Stimulated activated naive CD8-positive, alpha-beta T cell treated with anti-CD3 and anti-CD28 coated beads, Interleukin-15, amount 100 ng/mL, for 72 hours (primary cell): Measurements from ENCODE around the gene ZBTB25.
A peak's percentile ranks its signal among the peaks of the same experiment; 100 is the strongest.

Experiments
- ATAC-seq: fragments of 150-1000 bp; cut with Tn5 transposase; 2 replicates; pipeline ENCODE4 v1.10.0; 2021; ENCODE audit warnings: mild to moderate bottlenecking, moderate library complexity
- DNase-seq, 2 donors: peaks; one replicate each; pipeline ENCODE4 v3.0.0; 2021 to 2022
- H3K27ac Mint-ChIP-seq, 2 donors: one replicate each; pipeline ENCODE4 v1.8.0; 2022; ENCODE audit warnings: mild to moderate bottlenecking in 2 of 2, mixed read lengths in 2 of 2, moderate library complexity in 2 of 2
- H3K27me3 Mint-ChIP-seq: one replicate; pipeline ENCODE4 v1.8.0; 2022; ENCODE audit warnings: mixed read lengths
- H3K4me1 Mint-ChIP-seq: one replicate; pipeline ENCODE4 v1.8.0; 2022; ENCODE audit warnings: mild to moderate bottlenecking, mixed read lengths
- H3K4me3 Mint-ChIP-seq, 2 donors: one replicate each; pipeline ENCODE4 v1.8.0; 2022; ENCODE audit warnings: mild to moderate bottlenecking in 2 of 2, mixed read lengths in 2 of 2, moderate library complexity in 1 of 2
- H3K9me3 Mint-ChIP-seq, 2 donors: one replicate each; pipeline ENCODE4 v1.8.0; 2022; ENCODE audit warnings: mixed read lengths in 2 of 2

The ZBTB25 gene

DNA sequence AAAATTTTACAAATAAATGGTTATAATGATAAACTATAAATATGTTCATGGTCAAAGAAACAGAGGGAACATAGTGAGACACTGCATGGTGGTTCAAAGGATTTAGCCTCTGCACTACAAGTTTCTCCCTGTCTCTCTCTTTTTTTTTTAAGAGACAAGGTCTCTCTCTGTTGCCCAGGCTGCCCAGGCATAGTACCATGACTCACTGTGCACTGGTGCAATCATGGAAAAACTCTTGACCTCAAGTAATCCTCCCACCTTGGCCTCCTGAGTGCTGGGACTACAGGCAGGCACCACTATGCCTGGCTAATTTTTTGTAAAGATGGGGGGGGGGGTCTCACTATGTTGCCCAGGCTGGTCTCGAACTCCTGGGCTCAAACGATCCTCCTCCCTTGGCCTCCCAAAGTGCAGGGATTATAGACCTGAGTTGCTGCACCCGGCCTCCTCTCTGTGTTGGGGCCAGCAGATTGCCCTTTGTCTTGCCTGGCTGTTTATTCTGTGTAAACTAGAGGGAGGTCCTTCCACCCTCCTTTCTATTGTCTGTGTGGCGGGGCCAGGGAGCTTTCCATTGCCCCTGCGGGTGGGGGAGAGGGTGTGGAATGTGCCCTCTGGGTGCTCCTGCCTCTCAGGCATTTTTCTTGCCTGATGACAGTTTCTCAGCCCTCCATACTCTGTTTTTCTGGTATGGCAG is 93.4 kb downstream of the ZBTB25 start:
- no peak for DNase-seq
- no peak for ATAC-seq
- no peak overlapping the region for H3K4me3 Mint-ChIP-seq

DNA sequence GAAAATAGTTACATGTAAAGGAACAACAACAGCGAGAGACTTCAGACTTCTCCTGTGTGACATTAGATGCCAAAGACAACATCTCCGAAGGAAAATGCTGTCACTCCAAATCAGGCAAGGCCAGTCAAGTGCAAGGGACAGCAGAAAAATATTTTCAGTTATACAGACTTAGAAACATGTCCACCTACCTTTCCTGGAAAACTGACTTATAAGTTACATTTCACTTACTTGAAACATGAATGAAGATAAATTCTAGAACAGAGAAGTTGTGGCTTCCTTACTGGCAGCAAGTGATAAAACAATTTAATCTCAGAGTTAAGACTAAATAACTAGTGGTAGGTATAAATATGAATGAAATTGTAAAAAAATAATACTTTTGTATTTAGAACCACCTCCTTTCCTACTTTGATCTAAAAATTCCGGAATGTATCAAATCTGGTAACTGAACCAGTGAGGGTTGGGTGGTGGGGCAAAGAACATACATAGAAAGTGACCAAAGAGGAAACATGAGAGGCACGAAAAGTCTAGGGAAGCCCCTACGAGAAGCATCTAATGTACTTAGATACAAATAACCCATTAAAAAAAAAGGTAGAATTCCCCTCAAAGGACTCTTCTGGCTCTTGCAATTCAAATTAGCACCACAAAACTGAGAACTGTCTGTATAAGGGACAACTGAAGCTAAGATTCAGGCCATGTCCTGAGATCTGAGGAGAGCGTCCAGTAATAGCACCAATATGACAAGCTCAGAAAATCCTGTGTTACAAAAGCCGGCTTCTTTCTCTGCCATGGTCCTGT is 94.3 kb downstream of the ZBTB25 start:
- no peaks in the 10 kb centered on the region for H3K9me3 Mint-ChIP-seq
- peaks cover 39% of the 10 kb centered on the region for H3K4me1 Mint-ChIP-seq
- peak overlapping the region; percentile 7 to 10 for H3K27ac Mint-ChIP-seq
- H3K4me3 Mint-ChIP-seq, result no peak overlapping the region
- no peaks in the 10 kb centered on the region for H3K27me3 Mint-ChIP-seq
- ATAC-seq (no peak), DNase-seq (no peak)

More for the DNA sequence above, 93.4 kb downstream of the ZBTB25 start:
- peak overlapping the region; percentile 67 to 72 for H3K27ac Mint-ChIP-seq
- no peaks in the 10 kb centered on the region for H3K27me3 Mint-ChIP-seq
- peaks cover 42% of the 10 kb centered on the region for H3K4me1 Mint-ChIP-seq
- no peaks in the 10 kb centered on the region for H3K9me3 Mint-ChIP-seq

DNA sequence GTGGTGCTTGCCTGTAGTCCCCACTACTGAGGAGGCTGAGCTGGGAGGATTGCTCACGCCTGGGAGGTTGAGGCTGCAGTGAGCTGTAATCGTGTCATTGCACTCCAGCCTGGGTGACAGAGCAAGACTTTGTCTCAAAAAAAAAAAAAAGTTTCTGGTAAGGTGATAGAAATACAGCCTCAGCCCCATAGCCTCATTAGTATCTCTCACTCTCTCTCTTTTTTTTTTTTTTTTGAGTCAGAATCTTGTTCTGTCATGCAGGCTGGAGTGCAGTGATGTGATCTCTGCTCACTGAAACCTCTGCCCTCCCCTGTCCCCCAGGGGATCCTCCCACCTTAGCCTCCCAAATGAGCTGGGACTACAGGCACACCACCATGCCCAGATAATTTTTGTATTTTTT is 96.3 kb downstream of the ZBTB25 start:
- H3K4me3 Mint-ChIP-seq, result no peak overlapping the region
- H3K9me3 Mint-ChIP-seq, result no peaks in the 10 kb centered on the region
- H3K27me3 Mint-ChIP-seq, result no peaks in the 10 kb centered on the region
- DNase-seq, result no peak
- peaks cover 38% of the 10 kb centered on the region for H3K4me1 Mint-ChIP-seq
- ATAC-seq, result no peak
- H3K27ac Mint-ChIP-seq, result peak overlapping the region in 1 of 2 donors; percentile 12

GRCh38 chr14:64405295-64405694 is 98.3 kb downstream of the ZBTB25 start:
- Mint-ChIP-seq H3K27me3 (no peaks in the 10 kb centered on the region), H3K27ac (no peak overlapping the region), H3K4me3 (no peak overlapping the region), H3K9me3 (no peaks in the 10 kb centered on the region), H3K4me1 (peaks cover 18% of the 10 kb centered on the region)
- no peak for ATAC-seq
- DNase-seq, result no peak

- no peak for DNase-seq
- Mint-ChIP-seq H3K4me1 (no peaks in the 10 kb centered on the region), H3K9me3 (no peaks in the 10 kb centered on the region), H3K4me3 (no peak overlapping the region), H3K27ac (no peak overlapping the region), H3K27me3 (no peaks in the 10 kb centered on the region)
- ATAC-seq, result no peak
These were observed 101.7 kb downstream of the ZBTB25 start for GRCh38 chr14:64401949-64402348.

DNA sequence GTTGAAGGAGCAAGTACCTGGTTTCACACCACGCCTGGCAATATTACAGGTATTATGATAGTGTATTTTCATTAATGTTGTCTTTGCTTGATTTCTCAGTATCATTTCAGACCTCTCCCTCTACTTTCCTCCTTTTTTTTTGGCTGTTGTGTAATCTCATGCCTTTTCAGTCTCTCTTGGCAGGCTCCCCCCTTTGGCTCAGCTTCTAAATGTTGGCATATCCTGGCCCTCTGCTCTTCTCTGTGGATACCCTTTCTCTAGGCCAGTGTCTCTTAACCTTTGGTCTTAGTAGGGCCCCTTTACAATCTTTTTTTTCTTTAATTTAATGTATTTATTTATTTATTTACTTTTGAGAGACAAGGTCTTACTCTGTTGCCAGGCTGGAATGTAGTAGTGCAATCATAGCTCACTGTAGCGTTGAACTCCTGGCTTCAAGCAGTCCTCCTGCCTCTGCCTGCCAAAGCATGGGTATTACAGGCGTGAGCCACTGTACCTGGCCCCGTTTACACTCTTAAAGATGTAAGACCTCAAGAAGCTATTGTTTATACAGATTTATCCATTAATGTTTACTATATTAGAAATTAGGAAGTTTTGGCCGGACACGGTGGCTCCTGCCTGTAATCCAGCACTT is 102.7 kb downstream of the ZBTB25 start:
- ATAC-seq (no peak), DNase-seq (no peak)
- Mint-ChIP-seq H3K9me3 (no peaks in the 10 kb centered on the region), H3K4me1 (no peaks in the 10 kb centered on the region), H3K4me3 (no peak overlapping the region), H3K27ac (no peak overlapping the region), H3K27me3 (no peaks in the 10 kb centered on the region)
